Peyer's patch (tissue), 4 donors: ENCODE data around the gene MTERF2. TPM values are rescaled to one million over a fixed set of nuclear protein-coding genes. Genes with fewer than 3 reads are reported as not detected.

Source experiments
- DNase-seq, 3 donors: peaks; one replicate each; pipeline ENCODE4 v3.0.0-alpha.2; 2017 to 2019
- H3K27ac ChIP-seq, 4 donors: fragments of 200-600 bp; sonication (generic); one replicate each; pipeline ENCODE4 v1.5.1; 2016 to 2019
- H3K27me3 ChIP-seq, 2 donors: fragments of 200-600 bp; sonication (generic); one replicate each; pipeline ENCODE4 v1.5.1; 2019
- H3K36me3 ChIP-seq, 3 donors: fragments of 200-600 bp; sonication (generic); one replicate each; pipeline ENCODE4 v1.5.1; 2016 to 2019
- H3K4me1 ChIP-seq, 4 donors: fragments of 200-600 bp; sonication (generic); one replicate each; pipeline ENCODE4 v1.5.1; 2016 to 2019
- H3K4me3 ChIP-seq, 4 donors: fragments of 200-600 bp; sonication (generic); 1 replicate in 3 of 4; 2 replicates in 1 of 4; pipeline ENCODE4 v1.5.1; 2016 to 2019; ENCODE audit warnings: mild to moderate bottlenecking in 1 of 4
- H3K9me3 ChIP-seq, 4 donors: fragments of 200-600 bp; sonication (generic); one replicate each; pipeline ENCODE4 v1.5.1; 2016 to 2019; ENCODE audit warnings: mild to moderate bottlenecking in 1 of 4
- POLR2A ChIP-seq, 2 donors: fragments of 450-650 bp; IDR thresholded peaks; one replicate each; pipeline ENCODE4 v1.5.1; 2017; ENCODE audit warnings: antibody characterized with exemption in 2 of 2, mild to moderate bottlenecking in 2 of 2, moderate library complexity in 2 of 2
- total RNA-seq, 4 donors: library from RNA; depleted of rRNA; stranded (reverse); fragments of >200 nt; gene quantifications; one replicate each; pipeline ENCODE4 v1.1.0, GENCODE V29; 2016
- TF ChIP-seq, protein P1 (sequence below), 6 experiments: fragments of 450-650 bp in 4 of 6; fragments of 200-600 bp in 2 of 6; sonication (generic) in 1 of 6; IDR thresholded peaks; one replicate each; pipeline ENCODE4 v1.5.1; 2017 to 2019; ENCODE audit warnings: antibody characterized with exemption in 6 of 6, mild to moderate bottlenecking in 3 of 6, moderate library complexity in 1 of 6

Gene MTERF2
- total RNA-seq, 4 donors from 2014 or later = 10.9 to 19.0 (median 14.8) TPM

DNA sequence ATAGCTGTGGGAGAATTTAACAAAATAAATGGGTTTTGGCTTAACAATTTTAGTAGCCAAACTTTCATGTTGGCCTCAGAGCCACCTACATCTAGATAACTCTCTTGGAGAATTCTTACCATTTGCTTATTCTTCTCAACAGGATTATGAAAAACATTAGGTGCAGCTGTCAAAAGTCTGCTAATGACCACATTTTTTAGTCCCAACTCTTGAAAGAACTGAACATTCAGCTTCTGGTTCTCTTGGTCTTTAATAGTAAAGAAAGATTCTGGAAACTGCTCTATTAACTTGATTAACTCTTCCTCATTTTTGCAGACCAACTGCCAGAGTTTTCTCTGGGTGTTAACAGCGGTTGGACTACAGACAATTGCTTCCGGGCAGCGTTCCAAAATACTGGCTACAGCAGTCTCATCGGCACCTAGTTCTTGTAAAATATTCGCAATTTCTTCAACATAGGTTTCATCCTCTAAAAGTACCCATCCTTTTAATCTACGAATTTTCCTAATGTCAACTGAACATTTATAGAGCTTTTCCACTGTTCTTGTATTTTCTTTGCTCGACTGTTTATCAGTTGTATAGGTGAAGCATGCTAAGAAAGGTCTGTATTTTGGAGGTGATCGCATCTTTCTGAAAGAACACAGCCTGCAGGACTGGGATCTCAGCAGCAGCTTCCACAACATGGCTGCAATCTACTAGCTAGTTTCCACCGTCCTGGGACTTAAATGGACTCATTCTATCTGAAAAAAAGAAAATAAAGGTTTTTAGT, 8.7 kb downstream of the MTERF2 start:
- Histone ChIP-seq H3K27ac (no peak overlapping the region), H3K9me3 (no peaks in the 10 kb centered on the region), H3K4me1 (peaks cover 0 to 55% (median 5%) of the 10 kb centered on the region in 4 donors), H3K4me3 (no peak overlapping the region), H3K27me3 (no peaks in the 10 kb centered on the region), H3K36me3 (no peaks in the 10 kb centered on the region)
- DNase-seq = peak in 2 of 3 donors; percentile 57 to 73
- no peak for TF ChIP-seq POLR2A (IDR thresholded peaks at IDR 0.05)
- TF ChIP-seq, protein P1, sequence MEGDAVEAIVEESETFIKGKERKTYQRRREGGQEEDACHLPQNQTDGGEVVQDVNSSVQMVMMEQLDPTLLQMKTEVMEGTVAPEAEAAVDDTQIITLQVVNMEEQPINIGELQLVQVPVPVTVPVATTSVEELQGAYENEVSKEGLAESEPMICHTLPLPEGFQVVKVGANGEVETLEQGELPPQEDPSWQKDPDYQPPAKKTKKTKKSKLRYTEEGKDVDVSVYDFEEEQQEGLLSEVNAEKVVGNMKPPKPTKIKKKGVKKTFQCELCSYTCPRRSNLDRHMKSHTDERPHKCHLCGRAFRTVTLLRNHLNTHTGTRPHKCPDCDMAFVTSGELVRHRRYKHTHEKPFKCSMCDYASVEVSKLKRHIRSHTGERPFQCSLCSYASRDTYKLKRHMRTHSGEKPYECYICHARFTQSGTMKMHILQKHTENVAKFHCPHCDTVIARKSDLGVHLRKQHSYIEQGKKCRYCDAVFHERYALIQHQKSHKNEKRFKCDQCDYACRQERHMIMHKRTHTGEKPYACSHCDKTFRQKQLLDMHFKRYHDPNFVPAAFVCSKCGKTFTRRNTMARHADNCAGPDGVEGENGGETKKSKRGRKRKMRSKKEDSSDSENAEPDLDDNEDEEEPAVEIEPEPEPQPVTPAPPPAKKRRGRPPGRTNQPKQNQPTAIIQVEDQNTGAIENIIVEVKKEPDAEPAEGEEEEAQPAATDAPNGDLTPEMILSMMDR (IDR thresholded peaks at IDR 0.05) = no peak

DNA sequence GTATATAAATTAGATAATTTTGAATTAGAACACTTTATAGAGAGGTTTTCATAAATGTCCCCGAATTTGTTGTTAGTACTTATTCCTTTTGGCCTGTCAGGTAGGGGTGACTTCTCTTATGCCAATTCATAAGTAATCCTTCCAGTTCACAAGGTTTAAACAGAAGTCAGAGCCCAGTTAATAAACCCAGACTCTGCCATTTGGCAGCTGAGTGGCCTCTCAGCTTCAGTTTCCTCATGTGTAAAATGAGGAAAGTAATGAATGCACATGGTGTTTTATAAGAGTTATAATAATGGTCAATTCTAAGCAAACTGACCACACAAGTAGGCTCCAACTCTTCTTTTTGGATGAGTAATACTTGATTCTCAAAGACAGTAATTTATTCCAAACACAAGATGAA, 10.3 kb downstream of the MTERF2 start:
- Histone ChIP-seq H3K4me3 (no peak overlapping the region), H3K36me3 (peaks cover 0 to 7% (median 0%) of the 10 kb centered on the region in 3 donors), H3K27me3 (no peaks in the 10 kb centered on the region), H3K9me3 (no peaks in the 10 kb centered on the region), H3K4me1 (peaks cover 0 to 56% (median 5%) of the 10 kb centered on the region in 4 donors), H3K27ac (peak overlapping the region in 2 of 4 donors; percentile 38 to 55)
- DNase-seq = no peak
- no peak for TF ChIP-seq POLR2A (IDR thresholded peaks at IDR 0.05)
- TF ChIP-seq, protein P1 (IDR thresholded peaks at IDR 0.05) = no peak

DNA sequence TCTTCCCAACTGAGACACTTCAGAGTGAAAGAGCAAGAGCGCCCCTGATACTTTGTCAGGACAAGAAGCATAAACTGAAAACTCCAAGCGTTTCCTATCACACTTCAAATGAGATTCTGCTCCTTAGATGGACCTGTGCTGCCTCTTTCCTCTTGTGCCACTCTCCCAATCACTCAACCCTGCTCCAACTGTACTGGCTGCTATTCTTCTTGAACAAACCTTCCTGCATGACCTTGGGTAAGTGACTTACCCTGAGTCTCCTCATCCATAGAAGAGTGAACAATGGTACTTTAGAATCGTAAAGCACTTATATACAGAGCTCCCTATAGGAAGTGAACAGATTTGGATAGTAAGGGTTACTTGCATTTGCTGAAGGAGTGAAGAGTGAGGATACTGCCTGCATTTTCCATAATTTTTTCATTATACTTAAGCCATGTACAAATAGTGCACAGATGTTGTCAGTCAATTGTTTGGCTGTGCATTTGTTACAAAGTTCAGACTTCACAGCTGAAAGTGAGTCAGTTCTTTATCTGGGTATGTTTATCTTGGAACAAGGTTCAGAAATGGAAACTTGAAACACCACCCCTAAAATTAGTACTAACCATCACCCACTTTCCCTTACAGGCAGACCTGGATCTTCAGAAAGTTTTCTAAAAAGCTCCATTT, 10.8 kb downstream of the MTERF2 start:
- no peak for TF ChIP-seq POLR2A (IDR thresholded peaks at IDR 0.05)
- TF ChIP-seq, protein P1 (IDR thresholded peaks at IDR 0.05) = no peak
- Histone ChIP-seq H3K36me3 (peaks cover 0 to 12% (median 0%) of the 10 kb centered on the region in 3 donors), H3K27ac (peak overlapping the region in 3 of 4 donors; percentile 12 to 55 (median 38)), H3K27me3 (no peaks in the 10 kb centered on the region), H3K4me1 (peaks cover 0 to 56% (median 5%) of the 10 kb centered on the region in 4 donors), H3K4me3 (no peak overlapping the region), H3K9me3 (no peaks in the 10 kb centered on the region)
- no peak for DNase-seq

DNA sequence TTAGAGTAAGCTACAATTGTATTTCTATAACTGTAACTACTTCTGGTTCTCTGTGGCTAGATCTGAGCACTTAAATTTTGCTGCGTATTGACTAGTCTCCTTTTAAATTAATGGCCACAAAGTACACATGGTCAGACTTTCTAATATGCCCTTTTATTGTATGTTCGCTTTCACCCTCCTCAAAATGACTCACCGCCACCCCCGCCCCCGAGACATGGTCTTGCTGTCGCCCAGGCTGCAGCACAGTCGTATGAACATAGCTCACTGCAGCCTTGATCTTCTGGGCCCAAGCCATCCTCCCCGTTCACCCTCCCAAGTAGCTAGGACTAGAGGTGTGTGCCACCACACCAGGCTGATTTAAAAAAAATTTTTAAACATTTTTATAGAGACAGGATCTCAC, 11.8 kb downstream of the MTERF2 start:
- Histone ChIP-seq H3K36me3 (peaks cover 0 to 23% (median 0%) of the 10 kb centered on the region in 3 donors), H3K27ac (peak overlapping the region in 2 of 4 donors; percentile 38 to 55), H3K9me3 (no peaks in the 10 kb centered on the region), H3K4me1 (peaks cover 0 to 56% (median 5%) of the 10 kb centered on the region in 4 donors), H3K27me3 (no peaks in the 10 kb centered on the region), H3K4me3 (no peak overlapping the region)
- no peak for DNase-seq
- TF ChIP-seq, protein P1 (IDR thresholded peaks at IDR 0.05) = no peak
- no peak for TF ChIP-seq POLR2A (IDR thresholded peaks at IDR 0.05)

DNA sequence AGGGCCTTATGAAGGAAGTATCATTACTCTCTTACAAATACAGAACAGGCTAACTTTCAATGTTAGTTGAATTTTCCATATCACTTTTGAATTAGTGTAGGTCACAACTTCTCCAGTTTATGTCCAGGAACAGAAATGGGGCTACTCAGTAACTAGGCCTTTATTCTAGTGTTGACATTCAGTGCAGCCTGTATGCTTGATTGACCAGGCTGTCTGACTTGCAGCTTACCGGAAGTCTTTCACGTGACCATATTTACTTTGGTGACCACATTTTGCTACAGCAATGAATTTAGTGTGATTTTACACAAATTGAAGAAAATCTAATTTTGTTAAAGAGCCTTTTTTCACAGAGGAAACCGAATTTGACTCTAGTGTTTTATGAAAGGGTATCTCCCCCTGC, 12.4 kb downstream of the MTERF2 start:
- Histone ChIP-seq H3K9me3 (no peaks in the 10 kb centered on the region), H3K4me1 (peaks cover 0 to 56% (median 5%) of the 10 kb centered on the region in 4 donors), H3K36me3 (peaks cover 0 to 25% (median 0%) of the 10 kb centered on the region in 3 donors), H3K27ac (peak overlapping the region in 2 of 4 donors; percentile 1 to 55), H3K27me3 (no peaks in the 10 kb centered on the region), H3K4me3 (no peak overlapping the region)
- no peak for DNase-seq
- TF ChIP-seq, protein P1 (IDR thresholded peaks at IDR 0.05) = no peak
- no peak for TF ChIP-seq POLR2A (IDR thresholded peaks at IDR 0.05)
